ENCODE data around the gene FAM217A. TPM values are rescaled to one million over a fixed set of nuclear protein-coding genes. Genes with fewer than 3 reads are reported as not detected.

The FAM217A gene
- total and polyA plus RNA-seq, 7 donors: not detected

DNA sequence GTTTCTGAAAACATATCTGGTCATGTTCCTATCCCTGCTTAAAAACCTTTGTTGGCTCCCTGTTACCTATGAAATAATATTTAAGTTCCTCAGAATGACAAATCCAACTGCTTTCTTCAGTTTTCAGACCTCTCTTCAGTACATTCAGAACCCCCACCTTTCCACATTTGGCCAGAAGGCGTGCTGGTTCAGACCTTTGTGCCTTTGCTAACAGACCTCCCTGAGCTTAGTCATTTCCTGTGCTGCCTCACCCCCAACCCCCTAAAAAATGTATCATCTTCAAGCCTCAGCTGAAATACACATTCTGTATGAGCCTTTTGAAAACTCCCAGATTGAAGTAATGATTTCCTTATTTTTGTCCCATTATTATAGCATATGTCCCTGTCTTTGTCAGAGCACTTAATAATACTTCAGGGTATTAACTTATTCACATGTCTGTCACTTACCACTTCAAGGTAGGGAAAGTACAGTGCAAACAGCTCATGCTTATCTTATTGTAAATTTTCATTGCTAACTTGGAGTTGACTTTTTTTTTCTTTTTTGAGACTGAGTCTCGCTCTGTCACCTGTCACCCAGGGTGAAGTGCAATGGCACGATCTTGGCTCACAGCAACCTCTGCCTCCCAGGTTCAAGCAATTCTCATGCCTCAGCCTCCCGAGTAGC, 19.7 kb downstream of the FAM217A start:
- Histone ChIP-seq H3K27me3 (ENCODE audit: insufficient read depth in 3 of 3, low read length in 2 of 3) (no peaks in the 10 kb centered on the region), H3K4me1 (peaks cover 12% of the 10 kb centered on the region), H3K9me3 (no peaks in the 10 kb centered on the region), H3K4me3 (no peak overlapping the region), H3K36me3 (ENCODE audit: insufficient read depth in 1 of 2, low read depth in 1 of 2) (peaks cover 12 to 92% of the 10 kb centered on the region in 2 donors), H3K27ac (no peak overlapping the region)
- intact Hi-C loops (cut with DNase I): loop anchor here in 1 of 2 donors (5.0 kb wide), 1 partner anchor 53 kb away; no protein-coding TSS in a partner anchor
- TF ChIP-seq, protein P1, sequence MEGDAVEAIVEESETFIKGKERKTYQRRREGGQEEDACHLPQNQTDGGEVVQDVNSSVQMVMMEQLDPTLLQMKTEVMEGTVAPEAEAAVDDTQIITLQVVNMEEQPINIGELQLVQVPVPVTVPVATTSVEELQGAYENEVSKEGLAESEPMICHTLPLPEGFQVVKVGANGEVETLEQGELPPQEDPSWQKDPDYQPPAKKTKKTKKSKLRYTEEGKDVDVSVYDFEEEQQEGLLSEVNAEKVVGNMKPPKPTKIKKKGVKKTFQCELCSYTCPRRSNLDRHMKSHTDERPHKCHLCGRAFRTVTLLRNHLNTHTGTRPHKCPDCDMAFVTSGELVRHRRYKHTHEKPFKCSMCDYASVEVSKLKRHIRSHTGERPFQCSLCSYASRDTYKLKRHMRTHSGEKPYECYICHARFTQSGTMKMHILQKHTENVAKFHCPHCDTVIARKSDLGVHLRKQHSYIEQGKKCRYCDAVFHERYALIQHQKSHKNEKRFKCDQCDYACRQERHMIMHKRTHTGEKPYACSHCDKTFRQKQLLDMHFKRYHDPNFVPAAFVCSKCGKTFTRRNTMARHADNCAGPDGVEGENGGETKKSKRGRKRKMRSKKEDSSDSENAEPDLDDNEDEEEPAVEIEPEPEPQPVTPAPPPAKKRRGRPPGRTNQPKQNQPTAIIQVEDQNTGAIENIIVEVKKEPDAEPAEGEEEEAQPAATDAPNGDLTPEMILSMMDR (IDR thresholded peaks at IDR 0.05): no peak
- ATAC-seq: peak in 1 of 4 donors; percentile 52
- WGBS, 3 donors: 84 to 94% (median 85%) methylated on average over 4 of the region's 4 CpGs
- DNase-seq: no peak

DNA sequence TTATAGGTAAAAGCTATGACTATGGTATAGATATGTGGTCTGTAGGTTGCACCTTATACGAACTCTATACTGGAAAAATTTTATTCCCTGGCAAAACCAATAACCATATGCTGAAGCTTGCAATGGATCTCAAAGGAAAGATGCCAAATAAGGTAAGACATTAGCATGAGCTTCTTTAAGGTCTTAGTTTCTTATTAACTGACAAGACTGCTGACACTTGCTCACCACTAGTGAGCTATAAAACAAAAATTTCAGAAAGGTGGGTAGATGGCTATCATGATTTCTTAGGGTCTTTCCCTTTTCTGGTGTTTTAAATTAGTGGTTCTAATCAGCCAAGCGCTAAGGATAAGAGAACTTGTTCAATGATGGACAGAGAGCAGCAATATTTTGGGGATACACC, 21.9 kb downstream of the FAM217A start:
- TF ChIP-seq, protein P1 (IDR thresholded peaks at IDR 0.05): no peak
- DNase-seq: no peak
- WGBS, 3 donors: 96 to 99% (median 98%) methylated on average over 2 of the region's 2 CpGs
- Histone ChIP-seq H3K4me1 (peaks cover 12% of the 10 kb centered on the region), H3K36me3 (ENCODE audit: insufficient read depth in 1 of 2, low read depth in 1 of 2) (peaks cover 14 to 92% of the 10 kb centered on the region in 2 donors), H3K27ac (no peak overlapping the region), H3K27me3 (ENCODE audit: insufficient read depth in 3 of 3, low read length in 2 of 3) (no peaks in the 10 kb centered on the region), H3K4me3 (no peak overlapping the region), H3K9me3 (no peaks in the 10 kb centered on the region)
- intact Hi-C loops (cut with DNase I): loop anchor here in 1 of 2 donors (2.0 to 5.0 kb wide), 2 partner anchors 55 to 98 kb away; no protein-coding TSS in a partner anchor
- ATAC-seq: no peak

DNA sequence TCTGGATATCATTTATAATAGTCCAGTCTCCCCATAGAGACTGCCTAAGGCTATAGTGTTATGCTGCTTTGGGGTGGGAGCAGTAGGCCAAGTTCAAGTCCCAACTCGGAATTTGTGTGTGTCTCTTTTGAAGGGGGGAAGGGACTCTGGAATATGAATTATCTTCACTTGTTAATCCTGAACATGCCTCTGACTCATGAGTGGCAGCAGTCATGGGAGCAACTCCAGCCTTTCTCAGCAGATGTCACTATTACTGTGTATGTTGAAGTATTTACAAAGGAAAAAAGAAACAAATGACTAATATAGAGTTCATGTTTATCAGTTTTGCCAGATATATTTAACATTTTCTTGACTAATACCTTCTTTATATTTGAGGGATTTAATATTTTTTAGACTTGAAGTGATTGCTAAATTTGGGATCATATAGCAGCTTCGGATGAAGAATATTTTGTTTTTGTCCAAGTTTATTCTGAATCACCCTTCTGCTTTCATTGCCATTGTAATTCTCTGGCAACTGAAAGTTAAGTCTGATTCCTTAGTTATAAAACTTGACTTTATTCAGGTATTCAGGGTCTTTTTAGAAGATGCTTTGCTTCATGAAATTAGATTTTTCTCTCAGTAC, 23.4 kb downstream of the FAM217A start:
- no peak for DNase-seq

DNA sequence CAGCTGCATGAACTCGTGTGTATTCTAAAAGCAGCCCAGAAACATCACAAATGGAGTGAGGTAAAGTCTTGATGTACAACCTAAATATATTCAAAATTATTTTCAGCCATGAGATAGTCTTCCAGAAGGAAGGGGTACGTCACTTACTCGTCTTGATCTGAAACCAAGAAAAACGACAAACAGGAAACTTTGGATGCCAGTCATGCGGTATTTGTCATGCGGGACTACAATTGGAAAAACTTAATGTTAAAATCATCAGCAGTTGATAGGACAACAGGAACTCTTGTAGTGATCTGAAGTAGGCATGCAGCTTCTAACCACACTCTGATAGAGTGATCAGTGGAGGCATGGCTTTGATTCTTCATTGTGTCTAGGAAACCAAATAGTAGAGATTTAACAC, 29.7 kb downstream of the FAM217A start:
- H3K4me1 ChIP-seq: no peaks in the 10 kb centered on the region
- no peak for DNase-seq
- ATAC-seq: no peak
- no peak overlapping the region for H3K4me3 ChIP-seq
- peaks cover 9 to 97% of the 10 kb centered on the region in 2 donors for H3K36me3 ChIP-seq (ENCODE audit: insufficient read depth in 1 of 2, low read depth in 1 of 2)
- intact Hi-C loops (cut with DNase I): no loop called here
- TF ChIP-seq, protein P1 (IDR thresholded peaks at IDR 0.05): no peak
- H3K27me3 ChIP-seq (ENCODE audit: insufficient read depth in 3 of 3, low read length in 2 of 3): no peaks in the 10 kb centered on the region
- no peak overlapping the region for H3K27ac ChIP-seq
- H3K9me3 ChIP-seq: no peaks in the 10 kb centered on the region
- WGBS, 3 donors: 83 to 88% (median 85%) methylated on average over 6 of the region's 6 CpGs

More for the DNA sequence above, 23.4 kb downstream of the FAM217A start:
- intact Hi-C loops (cut with DNase I): loop anchor here (2.0 to 5.0 kb wide), 3 partner anchors 57 to 101 kb away; no protein-coding TSS in a partner anchor
- WGBS, 3 donors: 31 to 48% (median 35%) methylated on average over 2 of the region's 2 CpGs
- no peaks in the 10 kb centered on the region for H3K9me3 ChIP-seq
- H3K4me1 ChIP-seq: peaks cover 12% of the 10 kb centered on the region
- peak; percentile 82 to 97 (median 94) for ATAC-seq
- H3K4me3 ChIP-seq: no peak overlapping the region
- peaks cover 10 to 92% of the 10 kb centered on the region in 2 donors for H3K36me3 ChIP-seq (ENCODE audit: insufficient read depth in 1 of 2, low read depth in 1 of 2)
- H3K27me3 ChIP-seq (ENCODE audit: insufficient read depth in 3 of 3, low read length in 2 of 3): no peaks in the 10 kb centered on the region
- TF ChIP-seq, protein P1 (IDR thresholded peaks at IDR 0.05): peak; percentile 61
- peak overlapping the region; percentile 58 for H3K27ac ChIP-seq
